ENCODE measurements around the gene GRHL1. TPM values are rescaled to one million over a fixed set of nuclear protein-coding genes. Genes with fewer than 3 reads are reported as not detected.

The GRHL1 gene
- total and polyA plus RNA-seq, 2 donors (not counting 1 experiment from before 2014, with no cell fraction given): 0.25 to 0.76 TPM

- POLR2A ChIA-PET: interaction anchor here (0.6 to 2.2 kb wide), 5 partner anchors 13 to 186 kb away, joined by 3 to 16 read pairs (median 6); partner anchors contain the start of genes KLF11 and TAF1B
- no peaks in the 10 kb centered on the region for H3K9me3 ChIP-seq (ENCODE audit: control extremely low read depth in 1 of 3, control insufficient read depth in 2 of 3, insufficient read depth in 1 of 3, low read length in 2 of 3)
- intact Hi-C loops (cut with micrococcal nuclease): loop anchor here (1.0 kb wide), 2 partner anchors 14 to 45 kb away; partner anchors contain the start of gene KLF11
- H3K4me1 ChIP-seq (ENCODE audit: control insufficient read depth in 2 of 2, insufficient read depth in 2 of 2, low read length in 2 of 2): peaks cover 44 to 59% of the 10 kb centered on the region in 2 donors
- Mint-ChIP-seq H3K27me3 (no peaks in the 10 kb centered on the region), H3K4me1 (peaks cover 48% of the 10 kb centered on the region), H3K9me3 (ENCODE audit: insufficient read depth) (no peaks in the 10 kb centered on the region), H3K4me3 (peak overlapping the region; percentile 82), H3K27ac (peak overlapping the region; percentile 86)
- no peaks in the 10 kb centered on the region for H3K27me3 ChIP-seq (replicated peaks in 1 of 4; ENCODE audit: control extremely low read depth in 1 of 4, control insufficient read depth in 3 of 4, insufficient read depth in 4 of 4, low read length in 3 of 4)
- H3K9ac ChIP-seq (ENCODE audit: low read length): peak overlapping the region; percentile 82
- peak; percentile 90 for DNase-seq
- H3K36me3 ChIP-seq (replicated peaks in 1 of 2; ENCODE audit: control extremely low read depth in 1 of 2, control insufficient read depth in 1 of 2, extremely low read depth in 1 of 2, insufficient read depth in 2 of 2, low read length in 1 of 2): no peaks in the 10 kb centered on the region
- TF ChIP-seq CTCF (IDR thresholded peaks at IDR 0.05) (no peak), EZH2 (IDR thresholded peaks at IDR 0.05; ENCODE audit: borderline replicate concordance, insufficient read depth, low read depth, low read length, poor library complexity, severe bottlenecking) (no peak)
- CTCF ChIA-PET: interaction anchor here (0.6 to 6.9 kb wide), 8 partner anchors 9 to 406 kb away, joined by 3 to 59 read pairs (median 4); no protein-coding TSS in a partner anchor
- 20% methylated on average over 21 of the region's 26 CpGs for WGBS (ENCODE audit: insufficient coverage)
- H3K79me2 ChIP-seq (ENCODE audit: control insufficient read depth, insufficient read depth, low read length): peaks cover 9% of the 10 kb centered on the region
- no peaks in the 10 kb centered on the region for H4K20me1 ChIP-seq (ENCODE audit: control insufficient read depth, insufficient read depth, low read length, poor library complexity, severe bottlenecking)
- peak; percentile 98 for ATAC-seq (ENCODE audit: low read depth)
- H3K27ac ChIP-seq (ENCODE audit: low read length in 2 of 2): peak overlapping the region; percentile 75 to 96
- H2AFZ ChIP-seq (ENCODE audit: insufficient read depth, low read depth, low read length, poor library complexity, severe bottlenecking): peak overlapping the region; percentile 79
- peak overlapping the region; percentile 83 for H3K4me2 ChIP-seq (replicated peaks; ENCODE audit: low read depth, low read length, poor library complexity, severe bottlenecking)
- H3K4me3 ChIP-seq (ENCODE audit: control extremely low read depth in 1 of 5, extremely low read depth in 1 of 5, insufficient read depth in 1 of 5, low read depth in 2 of 5, low read length in 4 of 5): peak overlapping the region; percentile 16 to 76 (median 59)
Measured at GRCh38 chr2:10028988-10029874, 77.7 kb downstream of the GRHL1 start.
